Activated T-cell treated with anti-CD3 and anti-CD28 coated beads for 48 hours (primary cell): ENCODE measurements around the gene ECI1.

Experiments used
- DNase-seq: peaks from one replicate; pipeline ENCODE4 v3.0.0-alpha.2; 2020; ENCODE audit warnings: low read depth

ECI1 gene

GRCh38 chr16:2251296-2252111, at the start of gene ECI1:
TSS of gene ECI1 (minus strand) at chr16:2251587. CDS start at chr16:2251566, 21 bp downstream.
- peak; percentile 87 for DNase-seq

GRCh38 chr16:2299915-2300192, 48.5 kb upstream of the ECI1 start:
- no peak for DNase-seq

- no peak for DNase-seq
Observed at GRCh38 chr16:2299121-2299914, 47.9 kb upstream of the ECI1 start.

- DNase-seq, result no peak
Observed at GRCh38 chr16:2298621-2299020, 47.2 kb upstream of the ECI1 start.

- no peak for DNase-seq
Observed at GRCh38 chr16:2297506-2297860, 46.1 kb upstream of the ECI1 start.

GRCh38 chr16:2296661-2297505, 45.5 kb upstream of the ECI1 start:
- peak; percentile 15 for DNase-seq

- no peak for DNase-seq
Observed at GRCh38 chr16:2295056-2295798, 43.8 kb upstream of the ECI1 start.

- no peak for DNase-seq
Observed at GRCh38 chr16:2292221-2292620, 40.8 kb upstream of the ECI1 start.

- no peak for DNase-seq
Observed at GRCh38 chr16:2289282-2289681, 37.9 kb upstream of the ECI1 start.

GRCh38 chr16:2288726-2289125, 37.3 kb upstream of the ECI1 start:
- DNase-seq, result no peak

- no peak for DNase-seq
Observed at GRCh38 chr16:2287916-2288547, 36.6 kb upstream of the ECI1 start.

GRCh38 chr16:2286550-2286949, 35.2 kb upstream of the ECI1 start:
- DNase-seq, result no peak

- no peak for DNase-seq
Observed at GRCh38 chr16:2285731-2286191, 34.4 kb upstream of the ECI1 start.

GRCh38 chr16:2284797-2285576, 33.6 kb upstream of the ECI1 start:
- no peak for DNase-seq

- DNase-seq, result no peak
Observed at GRCh38 chr16:2284001-2284770, 32.8 kb upstream of the ECI1 start.

- no peak for DNase-seq
Observed at GRCh38 chr16:2282866-2283555, 31.6 kb upstream of the ECI1 start.

- no peak for DNase-seq
Observed at GRCh38 chr16:2282262-2282661, 30.9 kb upstream of the ECI1 start.

- DNase-seq, result no peak
Observed at GRCh38 chr16:2280981-2281542, 29.7 kb upstream of the ECI1 start.

GRCh38 chr16:2280461-2280860, 29.1 kb upstream of the ECI1 start:
- no peak for DNase-seq
